ENCODE data around the gene TAF10. TPM values are rescaled to one million over a fixed set of nuclear protein-coding genes. Genes with fewer than 3 reads are reported as not detected.
A peak's percentile ranks its signal among the peaks of the same experiment; 100 is the strongest.

TAF10 gene
- total and polyA plus RNA-seq, 8 donors, result 15.8 to 234 (median 157) TPM

- intact Hi-C loops (cut with DNase I; ENCODE audit: low total_unique reads), result no loop called here
- 86 to 94% (median 88%) methylated on average over 3 of the region's 3 CpGs for WGBS, 5 donors
- H3K36me3 ChIP-seq, result peaks cover 0 to 44% (median 38%) of the 10 kb centered on the region in 4 donors
- H3K4me1 ChIP-seq, result peaks cover 30 to 52% (median 40%) of the 10 kb centered on the region in 4 donors
- no peak for DNase-seq
- H3K9me3 ChIP-seq, result no peaks in the 10 kb centered on the region
- TF ChIP-seq POLR2AphosphoS5 (IDR thresholded peaks at IDR 0.05), result no peak
- TF ChIP-seq POLR2A (IDR thresholded peaks at IDR 0.05), result no peak
- no peak for TF ChIP-seq EP300 (IDR thresholded peaks at IDR 0.05)
- no peak for TF ChIP-seq CTCF (IDR thresholded peaks at IDR 0.05)
- peak overlapping the region in 4 of 5 donors; percentile 67 to 80 (median 73) for H3K27ac ChIP-seq
- H3K27me3 ChIP-seq, result no peaks in the 10 kb centered on the region
- no peak overlapping the region for H3K4me3 ChIP-seq
These were observed 24.5 kb upstream of the TAF10 start for GRCh38 chr11:6636480-6636879.

GRCh38 chr11:6635082-6635932 lies 23.3 kb upstream of the TAF10 start:
- 36 to 54% (median 48%) methylated on average over 10 of the region's 10 CpGs for WGBS, 5 donors
- intact Hi-C loops (cut with DNase I; ENCODE audit: low total_unique reads), result no loop called here
- H3K36me3 ChIP-seq, result peaks cover 0 to 46% (median 42%) of the 10 kb centered on the region in 4 donors
- peaks cover 30 to 52% (median 43%) of the 10 kb centered on the region in 4 donors for H3K4me1 ChIP-seq
- peak in 1 of 2 donors; percentile 78 for DNase-seq
- H3K9me3 ChIP-seq, result no peaks in the 10 kb centered on the region
- H3K27ac ChIP-seq, result peak overlapping the region; percentile 11 to 80 (median 67)
- TF ChIP-seq POLR2A (IDR thresholded peaks at IDR 0.05) (no peak), CTCF (IDR thresholded peaks at IDR 0.05) (no peak), EP300 (IDR thresholded peaks at IDR 0.05) (no peak), POLR2AphosphoS5 (IDR thresholded peaks at IDR 0.05) (peak in 1 of 3 donors; percentile 56)
- no peaks in the 10 kb centered on the region for H3K27me3 ChIP-seq
- no peak overlapping the region for H3K4me3 ChIP-seq

- H3K9me3 ChIP-seq, result no peaks in the 10 kb centered on the region
- no peak for TF ChIP-seq POLR2A (IDR thresholded peaks at IDR 0.05)
- TF ChIP-seq POLR2AphosphoS5 (IDR thresholded peaks at IDR 0.05), result no peak
- TF ChIP-seq EP300 (IDR thresholded peaks at IDR 0.05), result no peak
- TF ChIP-seq CTCF (IDR thresholded peaks at IDR 0.05), result no peak
- H3K4me3 ChIP-seq, result no peak overlapping the region
- peaks cover 30 to 58% (median 50%) of the 10 kb centered on the region in 4 donors for H3K4me1 ChIP-seq
- DNase-seq, result no peak
- intact Hi-C loops (cut with DNase I; ENCODE audit: low total_unique reads), result no loop called here
- no peaks in the 10 kb centered on the region for H3K27me3 ChIP-seq
- H3K27ac ChIP-seq, result peak overlapping the region in 3 of 5 donors; percentile 67 to 80 (median 79)
- peaks cover 0 to 46% (median 41%) of the 10 kb centered on the region in 4 donors for H3K36me3 ChIP-seq
- 46 to 69% (median 60%) methylated on average over 1 of the region's 1 CpG for WGBS, 5 donors
These were observed 22.5 kb upstream of the TAF10 start for GRCh38 chr11:6634534-6634933.

GRCh38 chr11:6633422-6634408 lies 21.7 kb upstream of the TAF10 start:
- TF ChIP-seq POLR2AphosphoS5 (IDR thresholded peaks at IDR 0.05), result no peak
- no peak overlapping the region for H3K4me3 ChIP-seq
- H3K27ac ChIP-seq, result no peak overlapping the region
- 90 to 95% (median 93%) methylated on average over 15 to 16 of the region's 16 CpGs for WGBS, 5 donors
- no peak for DNase-seq
- H3K9me3 ChIP-seq, result no peaks in the 10 kb centered on the region
- peaks cover 30 to 52% (median 45%) of the 10 kb centered on the region in 4 donors for H3K4me1 ChIP-seq
- H3K27me3 ChIP-seq, result no peaks in the 10 kb centered on the region
- peaks cover 0 to 54% (median 49%) of the 10 kb centered on the region in 4 donors for H3K36me3 ChIP-seq
- intact Hi-C loops (cut with DNase I; ENCODE audit: low total_unique reads), result no loop called here

All from stomach (tissue), 9 donors.